Measurements from ENCODE around the gene LAMB3. TPM values are rescaled to one million over a fixed set of nuclear protein-coding genes. Genes with fewer than 3 reads are reported as not detected.

The LAMB3 gene
- total RNA-seq, 1 experiment from 2014 or later, result 473 TPM

- no peaks in the 10 kb centered on the region for H3K9me3 ChIP-seq (ENCODE audit: low read length)
- H3K27ac ChIP-seq (ENCODE audit: low read length), result 0 out of 2 replicates have a peak overlapping the region, but pooled peaks have one; percentile 0
- POLR2A ChIA-PET (ENCODE audit: unreplicated experiment), result interaction anchor here (0.6 to 2.4 kb wide), 6 partner anchors 18 to 132 kb away, joined by 3 to 19 read pairs (median 12); partner anchors contain the start of genes CAMK1G and LAMB3
- no peaks in the 10 kb centered on the region for H3K9me2 ChIP-seq (replicated peaks; ENCODE audit: low read length)
- H3K27me3 ChIP-seq (ENCODE audit: low read length), result no peaks in the 10 kb centered on the region
- peak overlapping the region; percentile 84 for H3K4me2 ChIP-seq (ENCODE audit: low read length)
- peaks cover 41% of the 10 kb centered on the region for H3K79me2 ChIP-seq (ENCODE audit: low read length)
- ATAC-seq (peak; percentile 48), DNase-seq (peak; percentile 36)
- CTCF ChIA-PET, result no interaction called here
- intact Hi-C loops (cut with micrococcal nuclease), result loop anchor here (1.0 kb wide), 1 partner anchor 16 kb away; no protein-coding TSS in a partner anchor
- TF ChIP-seq EZH2 (IDR thresholded peaks at IDR 0.05; ENCODE audit: low read length, unreplicated experiment) (no peak), EZH2phosphoT487 (IDR thresholded peaks at IDR 0.05; ENCODE audit: borderline replicate concordance, low read length) (no peak)
- TF ChIP-seq, protein P1, sequence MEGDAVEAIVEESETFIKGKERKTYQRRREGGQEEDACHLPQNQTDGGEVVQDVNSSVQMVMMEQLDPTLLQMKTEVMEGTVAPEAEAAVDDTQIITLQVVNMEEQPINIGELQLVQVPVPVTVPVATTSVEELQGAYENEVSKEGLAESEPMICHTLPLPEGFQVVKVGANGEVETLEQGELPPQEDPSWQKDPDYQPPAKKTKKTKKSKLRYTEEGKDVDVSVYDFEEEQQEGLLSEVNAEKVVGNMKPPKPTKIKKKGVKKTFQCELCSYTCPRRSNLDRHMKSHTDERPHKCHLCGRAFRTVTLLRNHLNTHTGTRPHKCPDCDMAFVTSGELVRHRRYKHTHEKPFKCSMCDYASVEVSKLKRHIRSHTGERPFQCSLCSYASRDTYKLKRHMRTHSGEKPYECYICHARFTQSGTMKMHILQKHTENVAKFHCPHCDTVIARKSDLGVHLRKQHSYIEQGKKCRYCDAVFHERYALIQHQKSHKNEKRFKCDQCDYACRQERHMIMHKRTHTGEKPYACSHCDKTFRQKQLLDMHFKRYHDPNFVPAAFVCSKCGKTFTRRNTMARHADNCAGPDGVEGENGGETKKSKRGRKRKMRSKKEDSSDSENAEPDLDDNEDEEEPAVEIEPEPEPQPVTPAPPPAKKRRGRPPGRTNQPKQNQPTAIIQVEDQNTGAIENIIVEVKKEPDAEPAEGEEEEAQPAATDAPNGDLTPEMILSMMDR (conservative IDR thresholded peaks at IDR 0.05; ENCODE audit: low read depth, low read length), result no peak
- H4K20me1 ChIP-seq (ENCODE audit: low read length), result peaks cover 6% of the 10 kb centered on the region; the same call in 1 of the 2 replicates
- H2AFZ ChIP-seq (ENCODE audit: low read length), result peak overlapping the region; percentile 86
- peak overlapping the region; percentile 71 for H3K4me3 ChIP-seq (ENCODE audit: low read length)
- H3K4me1 ChIP-seq (ENCODE audit: insufficient read depth, low read length), result peaks cover 49% of the 10 kb centered on the region
- H3K36me3 ChIP-seq (ENCODE audit: low read depth, low read length), result no peaks in the 10 kb centered on the region
- H3F3A ChIP-seq (ENCODE audit: low read length, unreplicated experiment), result no peaks in the 10 kb centered on the region
- BruUV-seq (replicated peaks), result TSS peak; percentile 90
- peak overlapping the region; percentile 37 for H3K9ac ChIP-seq (ENCODE audit: low read length)
These were observed 23.4 kb upstream of the LAMB3 start for GRCh38 chr1:209675565-209676154.

GRCh38 chr1:209674957-209675564, 22.8 kb upstream of the LAMB3 start, which contains the start of gene G0S2:
Gene G0S2 (plus strand): TSS chr1:209675412. CDS start chr1:209675685, 273 bp downstream.
- intact Hi-C loops (cut with micrococcal nuclease), result loop anchor here (1.0 kb wide), 1 partner anchor 16 kb away; no protein-coding TSS in a partner anchor
- no TSS peak for BruUV-seq (replicated peaks)
- 0 out of 2 replicates have a peak within 1 kb of the TSS, but pooled peaks have one; percentile 0 for H3K27ac ChIP-seq (ENCODE audit: low read length)
- POLR2A ChIA-PET (ENCODE audit: unreplicated experiment), result interaction anchor here (0.7 to 2.4 kb wide), 6 partner anchors 18 to 92 kb away, joined by 3 to 19 read pairs (median 8); partner anchors contain the start of genes CAMK1G and LAMB3
- DNase-seq (peak; percentile 96), ATAC-seq (peak; percentile 75)
- H3K4me2 ChIP-seq (ENCODE audit: low read length), result peak within 1 kb of the TSS; percentile 84
- peak within 1 kb of the TSS; percentile 37 for H3K9ac ChIP-seq (ENCODE audit: low read length)
- H3F3A ChIP-seq (ENCODE audit: low read length, unreplicated experiment), result no peaks in the 10 kb centered on the region
- no peaks in the 10 kb centered on the region for H3K27me3 ChIP-seq (ENCODE audit: low read length)
- H3K36me3 ChIP-seq (ENCODE audit: low read depth, low read length), result no peaks in the 10 kb centered on the region
- H2AFZ ChIP-seq (ENCODE audit: low read length), result peak within 1 kb of the TSS; percentile 86
- peaks cover 41% of the 10 kb centered on the region for H3K79me2 ChIP-seq (ENCODE audit: low read length)
- CTCF ChIA-PET, result no interaction called here
- peaks cover 6% of the 10 kb centered on the region; the same call in 1 of the 2 replicates for H4K20me1 ChIP-seq (ENCODE audit: low read length)
- H3K9me2 ChIP-seq (replicated peaks; ENCODE audit: low read length), result no peaks in the 10 kb centered on the region
- TF ChIP-seq EZH2 (IDR thresholded peaks at IDR 0.05; ENCODE audit: low read length, unreplicated experiment) (no peak), EZH2phosphoT487 (IDR thresholded peaks at IDR 0.05; ENCODE audit: borderline replicate concordance, low read length) (peak; percentile 100)
- H3K9me3 ChIP-seq (ENCODE audit: low read length), result no peaks in the 10 kb centered on the region
- peak within 1 kb of the TSS; percentile 71 for H3K4me3 ChIP-seq (ENCODE audit: low read length)
- H3K4me1 ChIP-seq (ENCODE audit: insufficient read depth, low read length), result peaks cover 55% of the 10 kb centered on the region

- Histone ChIP-seq H3K9me3 (ENCODE audit: low read length) (no peaks in the 10 kb centered on the region), H3F3A (ENCODE audit: low read length, unreplicated experiment) (no peaks in the 10 kb centered on the region), H3K4me2 (ENCODE audit: low read length) (peak overlapping the region; percentile 84), H3K4me3 (ENCODE audit: low read length) (peak overlapping the region; percentile 71; the same call in 1 of the 2 replicates), H2AFZ (ENCODE audit: low read length) (no peak overlapping the region), H3K79me2 (ENCODE audit: low read length) (peaks cover 41% of the 10 kb centered on the region), H3K36me3 (ENCODE audit: low read depth, low read length) (no peaks in the 10 kb centered on the region), H3K9me2 (replicated peaks; ENCODE audit: low read length) (no peaks in the 10 kb centered on the region), H3K4me1 (ENCODE audit: insufficient read depth, low read length) (peaks cover 59% of the 10 kb centered on the region), H3K27me3 (ENCODE audit: low read length) (no peaks in the 10 kb centered on the region), H4K20me1 (ENCODE audit: low read length) (peaks cover 6% of the 10 kb centered on the region; the same call in 1 of the 2 replicates), H3K27ac (ENCODE audit: low read length) (no peak overlapping the region), H3K9ac (ENCODE audit: low read length) (no peak overlapping the region)
- intact Hi-C loops (cut with micrococcal nuclease), result no loop called here
- DNase-seq (no peak), ATAC-seq (no peak)
- POLR2A ChIA-PET (ENCODE audit: unreplicated experiment), result interaction anchor here (0.6 to 2.4 kb wide), 5 partner anchors 14 to 25 kb away, joined by 3 to 19 read pairs (median 5); partner anchors contain the start of gene LAMB3
- CTCF ChIA-PET, result no interaction called here
- TF ChIP-seq EZH2 (IDR thresholded peaks at IDR 0.05; ENCODE audit: low read length, unreplicated experiment), result no peak
- TF ChIP-seq, protein P1 (conservative IDR thresholded peaks at IDR 0.05; ENCODE audit: low read depth, low read length), result no peak
- TF ChIP-seq EZH2phosphoT487 (IDR thresholded peaks at IDR 0.05; ENCODE audit: borderline replicate concordance, low read length), result no peak
- BruUV-seq (replicated peaks), result no TSS peak
These were observed 21.6 kb upstream of the LAMB3 start for GRCh38 chr1:209673631-209674417.

Measured in PC-3 (cell line).